Fibroblast of lung (primary cell): ENCODE measurements around the gene NAA15.

Experiments
- EZH2 ChIP-seq: IDR thresholded peaks from 2 replicates; pipeline ENCODE4 v1.5.1; 2012; ENCODE audit warnings: low read length, control low read depth, mild to moderate bottlenecking; ENCODE audit errors: missing control alignments
- TF ChIP-seq, protein P1 (sequence below), 2 donors: IDR thresholded peaks in 1 of 2; conservative IDR thresholded peaks in 1 of 2; 1 replicate in 1 of 2; 2 replicates in 1 of 2; pipeline ENCODE4 v1.5.1; 2011 to 2012; ENCODE audit warnings: low read length in 2 of 2, control low read depth in 1 of 2, inconsistent platforms in 1 of 2, low read depth in 1 of 2, mild to moderate bottlenecking in 1 of 2

- TF ChIP-seq EZH2: no peak
- TF ChIP-seq, protein P1, sequence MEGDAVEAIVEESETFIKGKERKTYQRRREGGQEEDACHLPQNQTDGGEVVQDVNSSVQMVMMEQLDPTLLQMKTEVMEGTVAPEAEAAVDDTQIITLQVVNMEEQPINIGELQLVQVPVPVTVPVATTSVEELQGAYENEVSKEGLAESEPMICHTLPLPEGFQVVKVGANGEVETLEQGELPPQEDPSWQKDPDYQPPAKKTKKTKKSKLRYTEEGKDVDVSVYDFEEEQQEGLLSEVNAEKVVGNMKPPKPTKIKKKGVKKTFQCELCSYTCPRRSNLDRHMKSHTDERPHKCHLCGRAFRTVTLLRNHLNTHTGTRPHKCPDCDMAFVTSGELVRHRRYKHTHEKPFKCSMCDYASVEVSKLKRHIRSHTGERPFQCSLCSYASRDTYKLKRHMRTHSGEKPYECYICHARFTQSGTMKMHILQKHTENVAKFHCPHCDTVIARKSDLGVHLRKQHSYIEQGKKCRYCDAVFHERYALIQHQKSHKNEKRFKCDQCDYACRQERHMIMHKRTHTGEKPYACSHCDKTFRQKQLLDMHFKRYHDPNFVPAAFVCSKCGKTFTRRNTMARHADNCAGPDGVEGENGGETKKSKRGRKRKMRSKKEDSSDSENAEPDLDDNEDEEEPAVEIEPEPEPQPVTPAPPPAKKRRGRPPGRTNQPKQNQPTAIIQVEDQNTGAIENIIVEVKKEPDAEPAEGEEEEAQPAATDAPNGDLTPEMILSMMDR (conservative IDR thresholded peaks at IDR 0.05 in 1 of 2, IDR thresholded peaks at IDR 0.05 in 1 of 2; ENCODE audit: low read depth in 1 of 2, low read length in 2 of 2): no peak
Measured at GRCh38 chr4:139457318-139457717, 156.0 kb downstream of the NAA15 start.
